HuH-7.5 (cell line): ENCODE measurements around the gene BMPER.

Source experiments
- DNase-seq: peaks from one replicate; pipeline ENCODE4 v3.0.0; 2011; ENCODE audit warnings: low spot score

BMPER gene

GRCh38 chr7:33923440-33924229 is 18.3 kb downstream of the BMPER start:
- DNase-seq = no peak

- no peak for DNase-seq
Observed at GRCh38 chr7:33926535-33926934, 21.2 kb downstream of the BMPER start.

GRCh38 chr7:33928986-33929385 is 23.6 kb downstream of the BMPER start:
- no peak for DNase-seq

- no peak for DNase-seq
Observed at GRCh38 chr7:33932221-33932620, 26.9 kb downstream of the BMPER start.

GRCh38 chr7:33932832-33933468 is 27.6 kb downstream of the BMPER start:
- peak; percentile 55 for DNase-seq

GRCh38 chr7:33933611-33934281 is 28.4 kb downstream of the BMPER start:
- no peak for DNase-seq

GRCh38 chr7:33934391-33934790 is 29.1 kb downstream of the BMPER start:
- DNase-seq = no peak

GRCh38 chr7:33936503-33936902 is 31.2 kb downstream of the BMPER start:
- no peak for DNase-seq

- DNase-seq = no peak
Observed at GRCh38 chr7:33937871-33938270, 32.5 kb downstream of the BMPER start.

- no peak for DNase-seq
Observed at GRCh38 chr7:33939121-33939520, 33.8 kb downstream of the BMPER start.

- DNase-seq = no peak
Observed at GRCh38 chr7:33940503-33940902, 35.2 kb downstream of the BMPER start.

- DNase-seq = no peak
Observed at GRCh38 chr7:33941418-33941817, 36.1 kb downstream of the BMPER start.

GRCh38 chr7:33946094-33946699 is 40.9 kb downstream of the BMPER start:
- no peak for DNase-seq

GRCh38 chr7:33950047-33950714 is 44.8 kb downstream of the BMPER start:
- DNase-seq = no peak

- no peak for DNase-seq
Observed at GRCh38 chr7:33952824-33953223, 47.5 kb downstream of the BMPER start.

- DNase-seq = no peak
Observed at GRCh38 chr7:33958104-33958503, 52.8 kb downstream of the BMPER start.

GRCh38 chr7:33959676-33960075 is 54.3 kb downstream of the BMPER start:
- no peak for DNase-seq

GRCh38 chr7:33961948-33962347 is 56.6 kb downstream of the BMPER start:
- no peak for DNase-seq

GRCh38 chr7:33964417-33965182 is 59.3 kb downstream of the BMPER start:
- no peak for DNase-seq

- no peak for DNase-seq
Observed at GRCh38 chr7:33965183-33965744, 59.9 kb downstream of the BMPER start.

GRCh38 chr7:33968591-33968990 is 63.3 kb downstream of the BMPER start:
- DNase-seq = no peak
